Measurements from ENCODE around the gene TRMT1L. TPM values are rescaled to one million over a fixed set of nuclear protein-coding genes. Genes with fewer than 3 reads are reported as not detected.

Gene TRMT1L
- total RNA-seq, 1 experiment from 2014 or later, result 24.3 TPM

DNA sequence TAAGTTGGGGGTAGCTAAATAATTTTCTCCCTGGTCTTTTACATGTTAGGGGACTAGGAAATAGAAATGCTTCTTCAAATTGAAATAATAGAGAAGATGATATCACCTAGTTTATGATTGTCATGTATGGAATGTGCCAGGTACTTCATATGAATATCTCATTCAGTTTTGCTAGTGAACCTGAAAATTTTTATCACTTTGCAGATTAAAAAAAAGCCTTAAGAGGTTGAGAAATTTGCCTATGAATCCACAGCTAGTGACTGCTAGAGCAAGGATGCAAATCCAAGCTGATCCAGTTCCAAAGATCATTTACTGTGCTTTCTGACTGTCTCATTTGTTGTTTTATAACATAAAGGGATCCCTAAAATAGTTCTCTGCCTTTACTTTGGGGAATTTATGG lies 86.7 kb downstream of the TRMT1L start:
- no peak for DNase-seq (ENCODE audit: low spot score)
- TF ChIP-seq, protein P1, sequence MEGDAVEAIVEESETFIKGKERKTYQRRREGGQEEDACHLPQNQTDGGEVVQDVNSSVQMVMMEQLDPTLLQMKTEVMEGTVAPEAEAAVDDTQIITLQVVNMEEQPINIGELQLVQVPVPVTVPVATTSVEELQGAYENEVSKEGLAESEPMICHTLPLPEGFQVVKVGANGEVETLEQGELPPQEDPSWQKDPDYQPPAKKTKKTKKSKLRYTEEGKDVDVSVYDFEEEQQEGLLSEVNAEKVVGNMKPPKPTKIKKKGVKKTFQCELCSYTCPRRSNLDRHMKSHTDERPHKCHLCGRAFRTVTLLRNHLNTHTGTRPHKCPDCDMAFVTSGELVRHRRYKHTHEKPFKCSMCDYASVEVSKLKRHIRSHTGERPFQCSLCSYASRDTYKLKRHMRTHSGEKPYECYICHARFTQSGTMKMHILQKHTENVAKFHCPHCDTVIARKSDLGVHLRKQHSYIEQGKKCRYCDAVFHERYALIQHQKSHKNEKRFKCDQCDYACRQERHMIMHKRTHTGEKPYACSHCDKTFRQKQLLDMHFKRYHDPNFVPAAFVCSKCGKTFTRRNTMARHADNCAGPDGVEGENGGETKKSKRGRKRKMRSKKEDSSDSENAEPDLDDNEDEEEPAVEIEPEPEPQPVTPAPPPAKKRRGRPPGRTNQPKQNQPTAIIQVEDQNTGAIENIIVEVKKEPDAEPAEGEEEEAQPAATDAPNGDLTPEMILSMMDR (conservative IDR thresholded peaks at IDR 0.05; ENCODE audit: low read depth, low read length), result no peak
- TF ChIP-seq EZH2 (IDR thresholded peaks at IDR 0.05; ENCODE audit: borderline replicate concordance, low read depth, low read length, poor library complexity, severe bottlenecking), result no peak
- intact Hi-C loops (cut with micrococcal nuclease; ENCODE audit: unreplicated experiment), result no loop called here
- H3K4me3 ChIP-seq (ENCODE audit: low read depth, low read length, poor library complexity, severe bottlenecking), result no peak overlapping the region
- H3K9me3 ChIP-seq (ENCODE audit: low read depth, low read length, poor library complexity, severe bottlenecking), result no peaks in the 10 kb centered on the region
- no peaks in the 10 kb centered on the region for H3K27me3 ChIP-seq (replicated peaks; ENCODE audit: insufficient read depth, low read depth, low read length, poor library complexity)
- BruUV-seq (replicated peaks), result no TSS peak
- ChIA-PET POLR2A (ENCODE audit: low non-redundant PET) (interaction anchor here (0.6 kb wide), 1 partner anchor 170 kb away, joined by 5 read pairs; no protein-coding TSS in a partner anchor), CTCF (no interaction called here)
- no peak overlapping the region for H3K27ac ChIP-seq (ENCODE audit: low read depth, low read length, poor library complexity, severe bottlenecking)
- H3K4me1 ChIP-seq (ENCODE audit: insufficient read depth, low read length, poor library complexity, severe bottlenecking), result peaks cover 9% of the 10 kb centered on the region
- H3K36me3 ChIP-seq (ENCODE audit: insufficient read depth, low read length, poor library complexity, severe bottlenecking), result no peaks in the 10 kb centered on the region

DNA sequence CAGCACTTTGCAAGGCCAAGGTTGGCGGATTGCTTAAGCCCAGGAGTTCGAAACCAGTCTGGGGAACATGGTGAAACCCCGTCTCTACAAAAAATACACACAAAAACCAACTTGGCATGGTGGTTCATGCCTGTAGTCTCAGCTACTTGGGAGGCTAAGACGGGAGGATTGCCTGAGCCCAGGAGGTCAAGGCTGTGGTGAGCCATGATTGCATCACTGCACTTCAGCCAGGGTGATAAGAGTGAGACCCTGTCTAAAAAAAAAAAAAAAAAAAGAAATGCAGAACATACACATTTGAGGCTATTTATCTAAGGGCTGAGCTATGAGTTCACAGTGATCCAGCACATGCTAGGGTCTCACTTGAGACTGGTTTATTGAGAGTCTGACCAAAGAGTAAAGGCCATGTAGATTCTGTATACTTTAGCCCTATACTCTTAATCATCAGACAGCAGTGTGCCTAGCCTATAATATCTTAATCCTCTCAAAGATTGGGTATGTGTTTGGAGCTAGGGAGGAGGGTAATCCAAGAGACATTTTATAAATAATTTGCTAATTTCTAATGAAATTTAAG lies 87.5 kb downstream of the TRMT1L start:
- CTCF ChIA-PET, result no interaction called here
- Histone ChIP-seq H3K27ac (ENCODE audit: low read depth, low read length, poor library complexity, severe bottlenecking) (no peak overlapping the region), H3K4me1 (ENCODE audit: insufficient read depth, low read length, poor library complexity, severe bottlenecking) (peaks cover 9% of the 10 kb centered on the region), H3K9me3 (ENCODE audit: low read depth, low read length, poor library complexity, severe bottlenecking) (peaks cover 2% of the 10 kb centered on the region), H3K27me3 (replicated peaks; ENCODE audit: insufficient read depth, low read depth, low read length, poor library complexity) (no peaks in the 10 kb centered on the region), H3K4me3 (ENCODE audit: low read depth, low read length, poor library complexity, severe bottlenecking) (no peak overlapping the region), H3K36me3 (ENCODE audit: insufficient read depth, low read length, poor library complexity, severe bottlenecking) (no peaks in the 10 kb centered on the region)
- no peak for DNase-seq (ENCODE audit: low spot score)
- no peak for TF ChIP-seq EZH2 (IDR thresholded peaks at IDR 0.05; ENCODE audit: borderline replicate concordance, low read depth, low read length, poor library complexity, severe bottlenecking)
- BruUV-seq (replicated peaks), result no TSS peak
- POLR2A ChIA-PET (ENCODE audit: low non-redundant PET), result interaction anchor here (0.6 kb wide), 1 partner anchor 169 kb away, joined by 5 read pairs; no protein-coding TSS in a partner anchor
- intact Hi-C loops (cut with micrococcal nuclease; ENCODE audit: unreplicated experiment), result no loop called here

DNA sequence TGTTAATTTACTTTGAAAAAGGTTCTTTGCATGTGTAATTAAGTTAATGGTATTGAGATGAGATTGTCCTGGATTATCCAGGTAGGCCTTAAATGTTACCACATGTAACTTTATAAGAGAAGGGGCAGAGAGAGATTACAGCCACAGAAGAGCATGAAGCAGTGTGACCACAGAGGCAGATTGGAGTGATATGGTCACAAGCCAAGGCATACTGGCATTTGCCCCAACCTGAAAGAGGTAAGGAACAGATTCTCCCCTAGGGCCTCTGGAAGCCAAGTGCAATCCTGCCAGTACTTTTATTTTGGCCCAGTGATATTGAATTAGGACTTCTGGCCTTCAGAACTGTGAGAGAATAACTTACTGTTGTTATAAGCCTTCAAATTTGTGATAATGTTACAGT lies 88.4 kb downstream of the TRMT1L start:
- no TSS peak for BruUV-seq (replicated peaks)

More for the DNA sequence above, 88.4 kb downstream of the TRMT1L start:
- H3K36me3 ChIP-seq (ENCODE audit: insufficient read depth, low read length, poor library complexity, severe bottlenecking), result no peaks in the 10 kb centered on the region
- no peaks in the 10 kb centered on the region for H3K27me3 ChIP-seq (replicated peaks; ENCODE audit: insufficient read depth, low read depth, low read length, poor library complexity)
- ChIA-PET CTCF (interaction anchor here (0.6 kb wide), 1 partner anchor 1608 kb away, joined by 9 read pairs; no protein-coding TSS in a partner anchor), POLR2A (ENCODE audit: low non-redundant PET) (no interaction called here)
- H3K27ac ChIP-seq (ENCODE audit: low read depth, low read length, poor library complexity, severe bottlenecking), result no peak overlapping the region
- TF ChIP-seq, protein P1 (conservative IDR thresholded peaks at IDR 0.05; ENCODE audit: low read depth, low read length), result no peak
- TF ChIP-seq EZH2 (IDR thresholded peaks at IDR 0.05; ENCODE audit: borderline replicate concordance, low read depth, low read length, poor library complexity, severe bottlenecking), result no peak
- DNase-seq (ENCODE audit: low spot score), result no peak
- peaks cover 9% of the 10 kb centered on the region for H3K9me3 ChIP-seq (ENCODE audit: low read depth, low read length, poor library complexity, severe bottlenecking)
- H3K4me3 ChIP-seq (ENCODE audit: low read depth, low read length, poor library complexity, severe bottlenecking), result no peak overlapping the region
- intact Hi-C loops (cut with micrococcal nuclease; ENCODE audit: unreplicated experiment), result no loop called here
- peaks cover 9% of the 10 kb centered on the region for H3K4me1 ChIP-seq (ENCODE audit: insufficient read depth, low read length, poor library complexity, severe bottlenecking)

Other genes with a start within 250 kb of the TRMT1L start
- 52.9 and 54.8 TPM in 2 replicates for gene NIBAN1, start 182.4 kb downstream of the TRMT1L start, total RNA-seq (2021)
- gene RNF2, start 111.4 kb downstream of the TRMT1L start, total RNA-seq (2021), result 50.8 and 53.9 TPM in 2 replicates
- gene SWT1, start 214 bp upstream of the TRMT1L start, total RNA-seq (2021), result 3.3 and 4.8 TPM in 2 replicates
- gene IVNS1ABP, start 160.3 kb upstream of the TRMT1L start, total RNA-seq (2021), result 221 and 263 TPM in 2 replicates

Data from A673 (cell line).